RWPE1 (cell line): ENCODE data around the gene BAHD1.
A peak's percentile ranks its signal among the peaks of the same experiment; 100 is the strongest.

Source experiments
- CTCF ChIA-PET: fragments of 350-600 bp; sonication (Branson Sonifier 250); formaldehyde crosslinking; extraction: SDS; loops from one replicate; lab custom pipeline; 2021; lab: Yijun Ruan, JAX
- POLR2A ChIA-PET: fragments of 400-600 bp; formaldehyde crosslinking; extraction: SDS; loops from one replicate; lab custom pipeline; 2020; ENCODE audit warnings: antibody characterized with exemption; ENCODE audit not compliant: low non-redundant PET; lab: Yijun Ruan, JAX
- DNase-seq: peaks from one replicate; pipeline ENCODE4 v3.0.0; 2012; ENCODE audit warnings: low spot score
- H3K27ac ChIP-seq: fragments of 450-650 bp; 2 replicates; pipeline ENCODE4 v1.5.1; 2017
- CTCF ChIP-seq: fragments of 450-650 bp; conservative IDR thresholded peaks from 2 replicates; pipeline ENCODE4 v1.5.1; 2017; ENCODE audit warnings: low read depth, mild to moderate bottlenecking

BAHD1 gene

GRCh38 chr15:40440743-40441564 is at the start of gene BAHD1:
BAHD1 (plus strand) TSS chr15:40440953; CDS start chr15:40458465, 17,512 bp downstream.
- ChIA-PET CTCF (interaction anchor here (0.8 to 1.4 kb wide), 5 partner anchors 13 to 328 kb away, joined by 3 to 5 read pairs (median 3); partner anchors contain the start of gene C15orf62), POLR2A (no interaction called here)
- peak within 1 kb of the TSS; percentile 79 for H3K27ac ChIP-seq
- peak; percentile 65 for TF ChIP-seq CTCF
- DNase-seq, result peak; percentile 100

GRCh38 chr15:40392986-40393948 is 47.5 kb upstream of the BAHD1 start:
- ChIA-PET CTCF (no interaction called here), POLR2A (no interaction called here)
- peak overlapping the region; percentile 39; the same call in 1 of the 2 replicates for H3K27ac ChIP-seq
- no peak for DNase-seq
- no peak for TF ChIP-seq CTCF

GRCh38 chr15:40397688-40398412 is 42.9 kb upstream of the BAHD1 start:
- CTCF ChIA-PET, result interaction anchor here (0.6 kb wide), 1 partner anchor 88 kb away, joined by 3 read pairs; no protein-coding TSS in a partner anchor
- no peak for DNase-seq
- TF ChIP-seq CTCF, result no peak
- no peak overlapping the region for H3K27ac ChIP-seq
- POLR2A ChIA-PET, result interaction anchor here (0.6 kb wide), 1 partner anchor 94 kb away, joined by 10 read pairs; no protein-coding TSS in a partner anchor

- TF ChIP-seq CTCF, result no peak
- no peak overlapping the region for H3K27ac ChIP-seq
- POLR2A ChIA-PET, result no interaction called here
Measured at GRCh38 chr15:40398413-40398873, 42.3 kb upstream of the BAHD1 start.

GRCh38 chr15:40399370-40399769 is 41.4 kb upstream of the BAHD1 start:
- DNase-seq, result no peak
- ChIA-PET CTCF (interaction anchor here (0.6 kb wide), 2 partner anchors 120 to 499 kb away, joined by 4 to 5 read pairs; no protein-coding TSS in a partner anchor), POLR2A (no interaction called here)
- no peak for TF ChIP-seq CTCF
- H3K27ac ChIP-seq, result no peak overlapping the region

More at GRCh38 chr15:40398413-40398873, 42.3 kb upstream of the BAHD1 start:
- CTCF ChIA-PET, result no interaction called here
- no peak for DNase-seq
